Common myeloid progenitor, CD34-positive (primary cell): Measurements from ENCODE around the gene PATZ1.

ENCODE experiments used
- CTCF ChIA-PET: fragments of 350-600 bp; sonication (Branson Sonifier 250); formaldehyde crosslinking; loops from one replicate; lab custom pipeline; 2021; ENCODE audit warnings: antibody characterized with exemption; lab: Charles Lee
- POLR2A ChIA-PET: fragments of 350-600 bp; sonication (Branson Sonifier 250); formaldehyde crosslinking; loops from one replicate; lab custom pipeline; 2021; ENCODE audit warnings: antibody characterized with exemption; lab: Charles Lee
- DNase-seq, 3 donors: peaks; one replicate each; pipeline versions ENCODE4 v3.0.0 to v3.0.0-alpha.2; 2013
- H3K27ac ChIP-seq, 2 experiments: 1 replicate in 1 of 2; 2 replicates in 1 of 2; pipeline ENCODE4 v1.7.0; 2013; ENCODE audit warnings: inconsistent platforms in 2 of 2, low read length in 2 of 2, mild to moderate bottlenecking in 2 of 2, low read depth in 1 of 2, moderate library complexity in 1 of 2; ENCODE audit not compliant: severe bottlenecking in 2 of 2, insufficient read depth in 1 of 2, poor library complexity in 1 of 2
- H3K27me3 ChIP-seq, 5 experiments: replicated peaks in 2 of 5; 1 replicate in 3 of 5; 2 replicates in 2 of 5; pipeline versions ENCODE4 v1.6.1 to v1.7.0; 2013; ENCODE audit warnings: low read length in 4 of 5, mild to moderate bottlenecking in 2 of 5, moderate library complexity in 2 of 5, inconsistent platforms in 1 of 5; ENCODE audit not compliant: insufficient read depth in 5 of 5, control insufficient read depth in 4 of 5
- H3K36me3 ChIP-seq, 4 experiments: 1 replicate in 2 of 4; 2 replicates in 2 of 4; pipeline versions ENCODE4 v1.6.1 to v1.7.0; 2013; ENCODE audit warnings: low read length in 3 of 4, control low read depth in 1 of 4, mild to moderate bottlenecking in 1 of 4; ENCODE audit not compliant: control insufficient read depth in 4 of 4, insufficient read depth in 4 of 4
- H3K4me1 ChIP-seq, 4 experiments: 1 replicate in 3 of 4; 2 replicates in 1 of 4; pipeline versions ENCODE4 v1.6.1 to v1.7.1; 2013; ENCODE audit warnings: low read length in 3 of 4, mild to moderate bottlenecking in 3 of 4, control low read depth in 1 of 4, inconsistent platforms in 1 of 4, moderate library complexity in 1 of 4; ENCODE audit not compliant: control insufficient read depth in 4 of 4, insufficient read depth in 4 of 4; ENCODE audit errors: control extremely low read depth in 1 of 4
- H3K4me3 ChIP-seq, 7 experiments: 1 replicate in 4 of 7; 2 replicates in 3 of 7; pipeline versions ENCODE4 v1.5.1 to v1.7.0; 2013; ENCODE audit warnings: mild to moderate bottlenecking in 7 of 7, low read length in 6 of 7, moderate library complexity in 6 of 7, inconsistent platforms in 2 of 7, low read depth in 2 of 7, control low read depth in 1 of 7; ENCODE audit not compliant: insufficient read depth in 4 of 7, control insufficient read depth in 1 of 7; ENCODE audit errors: extremely low read depth in 1 of 7
- H3K9me3 ChIP-seq, 5 experiments: 1 replicate in 4 of 5; 2 replicates in 1 of 5; pipeline versions ENCODE4 v1.6.1 to v1.7.1; 2013; ENCODE audit warnings: low read length in 4 of 5, mild to moderate bottlenecking in 2 of 5, inconsistent platforms in 1 of 5, low read depth in 1 of 5, moderate library complexity in 1 of 5; ENCODE audit not compliant: control insufficient read depth in 4 of 5, insufficient read depth in 2 of 5; ENCODE audit errors: control extremely low read depth in 1 of 5
- WGBS: methylation state at CpG from one replicate; pipeline ENCODE4 v1.1.5; 2013; ENCODE audit not compliant: insufficient coverage; 5-methylcytosine and 5-hydroxymethylcytosine counted together

Gene PATZ1

GRCh38 chr22:31332010-31332409 is 14.1 kb downstream of the PATZ1 start:
- CTCF ChIA-PET, result no interaction called here
- POLR2A ChIA-PET, result no interaction called here
- WGBS, result 97% methylated on average over 8 of the region's 8 CpGs

GRCh38 chr22:31329453-31330215 is 16.5 kb downstream of the PATZ1 start:
- no peak overlapping the region for H3K4me3 ChIP-seq
- no peaks in the 10 kb centered on the region for H3K9me3 ChIP-seq
- no peak overlapping the region for H3K27ac ChIP-seq
- WGBS, result 97% methylated on average over 8 of the region's 9 CpGs
- peaks cover 33 to 95% (median 69%) of the 10 kb centered on the region in 4 experiments for H3K36me3 ChIP-seq
- ChIA-PET CTCF (no interaction called here), POLR2A (no interaction called here)
- no peaks in the 10 kb centered on the region for H3K27me3 ChIP-seq
- H3K4me1 ChIP-seq, result no peaks in the 10 kb centered on the region
- no peak for DNase-seq

More at GRCh38 chr22:31332010-31332409, 14.1 kb downstream of the PATZ1 start:
- H3K4me3 ChIP-seq, result no peak overlapping the region
- no peaks in the 10 kb centered on the region for H3K9me3 ChIP-seq
- H3K27ac ChIP-seq, result no peak overlapping the region
- H3K36me3 ChIP-seq, result peaks cover 35 to 90% (median 67%) of the 10 kb centered on the region in 4 experiments
- H3K4me1 ChIP-seq, result no peaks in the 10 kb centered on the region
- DNase-seq, result no peak
- H3K27me3 ChIP-seq, result no peaks in the 10 kb centered on the region

GRCh38 chr22:31329029-31329428 is 17.1 kb downstream of the PATZ1 start:
- H3K36me3 ChIP-seq, result peaks cover 34 to 93% (median 69%) of the 10 kb centered on the region in 4 experiments
- POLR2A ChIA-PET, result no interaction called here
- 94% methylated on average over 4 of the region's 4 CpGs for WGBS

GRCh38 chr22:31328544-31328960 is 17.6 kb downstream of the PATZ1 start:
- 98% methylated on average over 11 of the region's 13 CpGs for WGBS
- Histone ChIP-seq H3K27ac (no peak overlapping the region), H3K27me3 (no peaks in the 10 kb centered on the region), H3K36me3 (peaks cover 34 to 90% (median 69%) of the 10 kb centered on the region in 4 experiments), H3K4me3 (no peak overlapping the region), H3K4me1 (no peaks in the 10 kb centered on the region), H3K9me3 (no peaks in the 10 kb centered on the region)
- DNase-seq, result no peak
- CTCF ChIA-PET, result interaction anchor here (2.9 kb wide), 1 partner anchor 15 kb away, joined by 11 read pairs; no protein-coding TSS in a partner anchor
- POLR2A ChIA-PET, result no interaction called here

More at GRCh38 chr22:31329029-31329428, 17.1 kb downstream of the PATZ1 start:
- CTCF ChIA-PET, result no interaction called here
- Histone ChIP-seq H3K27ac (no peak overlapping the region), H3K4me3 (no peak overlapping the region), H3K4me1 (no peaks in the 10 kb centered on the region), H3K9me3 (no peaks in the 10 kb centered on the region), H3K27me3 (no peaks in the 10 kb centered on the region)
- DNase-seq, result no peak

- H3K36me3 ChIP-seq, result peaks cover 34 to 85% (median 65%) of the 10 kb centered on the region in 4 experiments
- no peak overlapping the region for H3K27ac ChIP-seq
- no peak overlapping the region for H3K4me3 ChIP-seq
- DNase-seq, result no peak
- H3K27me3 ChIP-seq, result no peaks in the 10 kb centered on the region
- 92% methylated on average over 6 of the region's 9 CpGs for WGBS
- POLR2A ChIA-PET, result interaction anchor here (1.2 kb wide), 1 partner anchor 10 kb away, joined by 3 read pairs; no protein-coding TSS in a partner anchor
- H3K4me1 ChIP-seq, result no peaks in the 10 kb centered on the region
- CTCF ChIA-PET, result interaction anchor here (1.0 to 2.9 kb wide), 2 partner anchors 15 to 17 kb away, joined by 3 to 11 read pairs; no protein-coding TSS in a partner anchor
- H3K9me3 ChIP-seq, result no peaks in the 10 kb centered on the region
Observed at GRCh38 chr22:31327806-31328543, 18.2 kb downstream of the PATZ1 start.

- Histone ChIP-seq H3K4me1 (no peaks in the 10 kb centered on the region), H3K9me3 (no peaks in the 10 kb centered on the region), H3K27ac (no peak overlapping the region), H3K4me3 (no peak overlapping the region), H3K27me3 (no peaks in the 10 kb centered on the region), H3K36me3 (peaks cover 29 to 77% (median 60%) of the 10 kb centered on the region in 4 experiments)
- CTCF ChIA-PET, result interaction anchor here (2.9 kb wide), 1 partner anchor 14 kb away, joined by 11 read pairs; no protein-coding TSS in a partner anchor
- no peak for DNase-seq
- 97% methylated on average over 9 of the region's 9 CpGs for WGBS
- POLR2A ChIA-PET, result interaction anchor here (1.2 kb wide), 1 partner anchor 9 kb away, joined by 3 read pairs; no protein-coding TSS in a partner anchor
Observed at GRCh38 chr22:31326877-31327276, 19.3 kb downstream of the PATZ1 start.
